ENCODE data around the gene FZR1.
A peak's percentile ranks its signal among the peaks of the same experiment; 100 is the strongest.

FZR1 gene

GRCh38 chr19:3505598-3506383, at the start of gene FZR1:
FZR1 (plus strand) TSS chr19:3506311; CDS start chr19:3522990, 16,679 bp downstream.
- DNase-seq (ENCODE audit: low spot score) = peak; percentile 100

DNA sequence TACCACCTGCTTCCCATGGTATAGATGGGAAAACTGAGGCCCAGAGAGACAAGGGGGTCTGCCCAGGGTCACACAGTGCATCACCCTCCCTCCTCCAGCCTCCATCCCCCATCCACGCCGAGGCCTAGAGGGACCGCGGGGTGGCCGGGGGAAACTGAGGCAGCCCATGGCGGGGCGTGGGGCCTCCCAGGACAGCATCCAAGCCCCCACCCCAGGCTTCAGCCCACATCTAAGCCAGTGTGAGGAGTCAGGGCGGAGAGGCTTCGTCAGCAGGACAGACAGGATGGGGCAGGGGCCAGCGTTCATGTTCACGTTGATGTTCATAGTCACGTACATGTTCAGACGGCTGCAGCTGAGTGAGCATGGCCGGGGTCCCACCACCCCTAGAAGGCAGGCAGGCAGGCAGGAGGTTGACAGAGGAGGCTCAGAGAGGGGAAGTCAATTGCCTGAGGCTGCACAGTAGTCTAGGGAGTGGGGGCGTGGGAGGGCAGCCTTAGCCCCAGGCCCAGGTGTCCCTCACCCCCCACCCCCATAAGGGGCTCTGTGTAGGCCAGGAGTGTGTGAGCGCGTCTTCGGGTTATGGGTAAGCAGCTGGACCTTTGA, 49.1 kb upstream of the FZR1 start:
- DNase-seq (ENCODE audit: low spot score) = no peak

GRCh38 chr19:3457528-3458228, 48.4 kb upstream of the FZR1 start:
- DNase-seq (ENCODE audit: low spot score) = no peak

DNA sequence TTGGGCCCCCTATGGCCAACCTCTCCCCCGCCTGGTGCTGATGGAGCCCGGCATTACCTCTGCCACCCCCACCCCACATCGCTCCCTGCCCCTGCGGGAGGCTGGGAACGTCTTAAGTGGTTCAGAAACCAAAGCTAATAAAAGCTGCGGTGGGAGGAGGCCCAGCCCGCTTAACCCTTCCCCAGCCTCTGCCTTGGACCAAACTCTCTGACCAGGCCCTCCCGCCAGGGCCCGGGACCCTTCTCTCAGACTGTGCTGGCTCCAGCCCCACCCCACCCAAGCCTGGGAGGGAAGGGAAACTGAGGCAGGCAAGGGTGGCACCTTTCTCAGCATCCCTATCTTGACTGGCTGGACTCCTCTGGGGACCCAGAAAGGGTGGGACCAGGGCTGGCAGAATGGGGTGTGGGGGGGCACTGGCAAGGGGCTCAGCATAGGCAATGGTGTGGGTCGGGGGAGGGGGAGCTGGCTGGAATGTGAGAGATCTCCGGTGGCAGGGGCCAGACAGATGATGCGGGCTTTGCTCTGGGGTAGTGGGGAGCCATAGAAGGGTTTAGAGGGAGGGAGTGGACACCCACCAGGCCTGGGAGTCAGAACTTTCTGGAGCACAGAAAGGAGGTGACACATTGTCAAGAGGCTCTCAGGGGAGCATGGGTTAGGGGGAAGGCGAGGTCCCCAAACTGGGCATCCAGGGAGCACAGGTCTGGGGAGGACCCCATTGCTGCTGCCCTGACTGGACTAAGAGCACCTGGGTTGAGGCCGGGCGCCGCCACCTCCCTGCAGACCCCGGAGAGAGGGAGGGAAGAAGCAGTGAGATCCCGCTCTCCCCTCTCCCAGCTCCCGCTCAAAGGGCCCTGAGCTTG, 47.7 kb upstream of the FZR1 start:
- DNase-seq (ENCODE audit: low spot score) = no peak

- DNase-seq (ENCODE audit: low spot score) = no peak
These were observed 46.8 kb upstream of the FZR1 start for GRCh38 chr19:3459089-3459881.

DNA sequence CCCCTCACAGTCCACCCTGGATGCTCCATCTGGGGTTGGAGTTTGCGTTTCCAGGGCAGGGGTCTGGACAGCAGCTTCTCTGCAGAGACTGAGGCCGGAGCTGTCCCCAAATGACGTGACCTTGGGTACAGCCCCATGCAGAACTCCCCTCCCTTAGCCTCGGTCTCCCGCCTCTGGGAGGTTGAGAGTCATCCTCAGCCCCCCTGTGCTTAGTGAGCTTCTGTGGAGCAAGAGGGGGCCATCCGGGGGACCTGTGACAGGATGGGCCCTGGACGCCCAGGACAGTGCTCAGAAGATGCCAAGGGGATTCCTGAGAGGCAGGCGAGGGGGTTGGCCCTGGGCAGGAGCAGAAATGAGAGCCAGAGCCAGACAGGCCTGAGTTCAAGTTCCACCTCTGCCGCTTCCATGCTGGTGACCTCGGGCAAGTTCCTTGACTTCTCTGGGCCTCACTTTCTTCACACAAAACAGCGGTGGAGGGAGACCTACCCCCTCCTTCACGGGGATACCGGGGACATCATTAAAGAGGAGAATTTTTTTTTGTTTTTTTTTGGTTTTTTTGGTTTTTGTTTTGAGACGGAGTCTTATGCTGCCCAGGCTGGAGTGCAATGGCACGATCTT, 46.0 kb upstream of the FZR1 start:
- no peak for DNase-seq (ENCODE audit: low spot score)

DNA sequence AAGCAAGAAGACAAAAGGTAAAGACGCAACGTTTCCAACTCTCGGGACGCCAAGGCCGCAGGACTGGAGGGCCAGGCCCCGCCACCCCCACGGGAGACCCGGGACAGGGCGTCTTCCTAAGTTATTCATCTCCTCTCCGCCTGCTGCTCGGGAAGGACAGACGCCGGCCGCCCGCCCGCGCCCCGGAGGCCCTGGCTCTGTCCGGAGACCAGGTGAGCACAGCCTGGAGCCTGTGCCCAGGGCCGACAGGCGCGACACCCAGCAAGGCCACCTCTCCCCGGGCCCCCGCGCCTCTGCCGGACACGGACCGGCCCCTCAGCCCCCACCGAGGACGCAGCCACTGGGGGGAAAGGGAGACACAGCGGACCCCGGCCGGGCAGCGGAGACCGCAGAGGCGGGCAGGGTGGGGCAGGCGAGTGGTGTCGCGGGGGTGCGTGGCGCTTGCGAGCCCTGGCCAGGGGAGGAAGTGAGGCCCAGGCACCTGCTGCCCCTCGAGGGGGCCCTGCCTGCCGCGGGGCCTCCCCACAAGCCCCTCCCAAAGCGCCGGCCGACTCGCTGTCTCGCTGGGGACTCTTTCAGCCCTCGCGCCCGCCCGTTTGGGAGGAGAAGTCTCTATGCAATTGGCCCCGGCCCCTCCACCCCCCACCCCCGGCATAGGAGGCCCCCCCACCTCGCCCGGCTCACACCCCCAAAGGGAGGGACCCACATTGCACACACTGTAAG, 43.0 kb upstream of the FZR1 start:
- no peak for DNase-seq (ENCODE audit: low spot score)

GRCh38 chr19:3463714-3464586, 42.2 kb upstream of the FZR1 start:
- no peak for DNase-seq (ENCODE audit: low spot score)

DNA sequence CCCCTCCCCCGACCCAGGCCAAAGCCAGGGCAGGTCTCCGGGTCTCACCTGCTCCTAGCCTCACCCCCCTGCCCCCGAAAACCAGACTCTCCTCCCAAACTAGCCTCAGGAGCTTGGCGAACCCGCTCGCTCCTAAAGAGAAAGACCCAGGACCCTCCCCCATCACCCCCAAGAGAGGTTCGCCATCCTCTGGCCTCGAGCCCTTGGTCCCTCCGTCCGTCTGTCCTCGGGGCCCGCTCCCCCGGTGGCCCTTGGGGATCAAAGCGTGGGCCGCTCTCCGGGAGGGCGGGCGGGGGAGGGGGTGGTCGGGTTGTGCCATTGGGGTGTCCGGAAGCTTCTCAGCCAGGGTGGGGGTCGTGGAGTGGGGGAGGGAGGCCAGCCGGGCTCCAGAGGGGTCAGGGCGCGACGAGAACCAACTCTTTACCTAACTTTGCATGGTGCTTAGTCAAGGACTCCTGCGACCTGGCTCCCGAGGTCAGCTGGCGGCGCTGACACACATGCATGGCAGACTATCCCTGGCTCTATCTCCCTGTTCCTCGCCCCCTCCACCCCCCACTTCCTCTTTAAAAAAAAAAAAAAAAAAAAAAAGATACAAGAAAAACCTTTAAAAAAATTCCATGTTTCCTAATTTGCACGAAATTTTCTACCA, 41.4 kb upstream of the FZR1 start:
- no peak for DNase-seq (ENCODE audit: low spot score)

DNA sequence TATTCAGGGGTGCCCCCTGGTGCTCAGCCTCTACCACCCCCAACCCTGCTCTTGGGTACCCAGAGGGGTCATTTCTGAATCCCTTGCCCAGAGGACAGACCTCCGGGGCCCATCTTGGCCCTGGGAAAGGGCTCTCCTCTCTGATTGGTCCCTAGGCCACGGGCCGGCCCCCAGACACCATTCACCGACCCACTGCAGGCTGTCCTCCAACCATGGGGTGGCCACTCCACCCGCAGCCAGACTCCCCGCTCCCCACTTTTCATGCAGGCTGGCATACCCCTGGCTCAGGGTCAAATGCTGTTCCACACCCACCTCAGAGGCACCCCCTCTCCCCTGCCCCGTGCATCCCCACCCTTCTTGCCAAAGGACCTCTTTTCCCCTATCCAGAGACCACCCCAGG, 40.6 kb upstream of the FZR1 start:
- DNase-seq (ENCODE audit: low spot score) = no peak

DNA sequence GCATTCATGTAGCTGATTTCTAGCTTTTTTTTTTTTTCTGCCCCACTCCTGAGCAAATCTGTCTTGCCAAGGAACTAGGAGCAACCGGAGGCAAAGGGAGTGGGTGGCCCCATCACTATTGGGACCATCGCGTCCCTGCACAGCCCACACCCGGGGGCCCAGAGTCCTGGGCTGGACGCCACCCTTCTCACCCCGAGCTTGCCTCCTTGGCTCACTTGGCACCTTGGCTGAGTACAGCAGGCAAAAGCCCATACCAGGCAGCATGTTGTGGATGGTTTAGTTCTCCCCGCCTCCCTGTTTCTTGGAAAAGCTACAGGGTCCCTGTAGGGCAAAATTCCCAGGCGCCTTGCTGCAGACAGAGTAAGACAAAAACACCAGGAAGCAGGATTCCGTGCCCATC, 39.5 kb upstream of the FZR1 start:
- no peak for DNase-seq (ENCODE audit: low spot score)

DNA sequence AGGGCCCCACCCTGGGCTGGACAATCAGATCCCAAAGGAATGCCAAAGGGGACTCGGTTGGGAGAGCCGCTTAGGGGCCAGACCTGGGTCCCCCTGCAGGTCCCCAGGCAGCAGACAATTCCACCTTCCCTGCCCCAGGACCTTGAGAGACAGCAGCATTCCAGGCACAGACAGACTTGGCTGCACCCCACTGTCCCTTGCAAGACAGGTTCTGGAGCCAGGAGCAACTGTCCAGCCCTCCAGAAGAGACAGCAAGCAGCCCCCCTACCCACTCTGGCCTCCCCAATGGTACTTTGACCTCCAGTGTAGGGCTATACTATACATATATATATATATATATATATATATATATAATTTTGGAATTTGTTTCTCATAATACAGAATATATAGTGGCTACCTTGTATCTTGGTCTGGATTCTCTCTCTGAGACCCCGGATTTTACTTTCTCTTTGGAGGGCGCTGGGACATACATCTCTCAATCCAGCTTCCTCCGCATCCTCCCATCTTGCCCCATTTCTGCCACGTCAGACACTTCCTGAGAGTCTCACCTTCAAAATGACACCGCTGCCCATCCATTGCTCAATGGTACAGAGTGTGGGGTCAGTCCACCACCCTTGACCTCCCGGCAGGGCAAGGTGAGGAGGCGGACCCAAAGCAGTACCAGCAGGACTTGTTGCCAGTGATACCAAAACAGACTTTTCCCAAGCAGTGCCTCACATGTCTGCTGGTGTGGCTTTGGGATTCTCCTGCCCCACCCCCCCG, 38.5 kb upstream of the FZR1 start:
- DNase-seq (ENCODE audit: low spot score) = no peak

GRCh38 chr19:3468211-3468610, 37.9 kb upstream of the FZR1 start:
- no peak for DNase-seq (ENCODE audit: low spot score)

DNA sequence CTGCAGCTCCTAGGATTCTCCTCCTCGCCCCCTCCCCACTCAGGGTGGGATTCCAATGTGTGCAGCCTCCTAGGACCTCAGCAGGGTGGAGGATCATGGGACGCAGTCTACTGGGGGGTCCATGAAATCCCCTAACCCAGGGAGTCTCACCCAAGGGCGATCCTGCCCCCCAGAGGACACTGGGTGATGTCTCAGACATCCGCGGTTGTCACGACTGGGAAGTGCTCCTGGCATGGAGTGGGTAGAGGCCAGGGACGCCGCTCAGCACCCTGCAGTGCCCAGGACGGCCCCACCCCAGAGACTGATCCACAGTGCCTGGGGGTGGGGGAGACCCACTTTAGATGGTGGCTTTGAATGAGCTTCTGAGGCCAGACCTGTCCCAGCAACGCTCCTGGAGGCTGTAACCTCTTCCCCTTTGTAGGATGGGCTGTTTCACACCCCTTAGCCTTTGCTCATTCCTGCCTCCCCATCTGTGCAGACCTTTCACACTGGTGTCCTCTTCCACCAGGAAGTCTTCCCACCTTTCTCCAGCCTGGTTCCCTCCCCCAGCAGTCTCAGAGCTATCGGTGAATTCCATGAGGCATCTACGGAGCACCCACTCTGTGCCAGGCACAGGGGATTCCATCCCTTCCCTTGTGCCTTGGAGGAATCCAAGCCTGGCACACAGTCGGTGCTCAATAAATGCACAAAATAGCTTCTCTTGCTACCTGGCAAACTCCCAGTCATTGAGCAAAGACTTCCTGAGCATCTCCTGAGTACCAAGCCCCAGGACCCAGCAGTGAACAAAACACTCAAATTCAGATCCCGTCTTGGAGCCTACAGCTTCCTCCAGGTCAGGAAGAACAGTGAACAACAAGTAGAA, 36.2 kb upstream of the FZR1 start:
- DNase-seq (ENCODE audit: low spot score) = no peak

DNA sequence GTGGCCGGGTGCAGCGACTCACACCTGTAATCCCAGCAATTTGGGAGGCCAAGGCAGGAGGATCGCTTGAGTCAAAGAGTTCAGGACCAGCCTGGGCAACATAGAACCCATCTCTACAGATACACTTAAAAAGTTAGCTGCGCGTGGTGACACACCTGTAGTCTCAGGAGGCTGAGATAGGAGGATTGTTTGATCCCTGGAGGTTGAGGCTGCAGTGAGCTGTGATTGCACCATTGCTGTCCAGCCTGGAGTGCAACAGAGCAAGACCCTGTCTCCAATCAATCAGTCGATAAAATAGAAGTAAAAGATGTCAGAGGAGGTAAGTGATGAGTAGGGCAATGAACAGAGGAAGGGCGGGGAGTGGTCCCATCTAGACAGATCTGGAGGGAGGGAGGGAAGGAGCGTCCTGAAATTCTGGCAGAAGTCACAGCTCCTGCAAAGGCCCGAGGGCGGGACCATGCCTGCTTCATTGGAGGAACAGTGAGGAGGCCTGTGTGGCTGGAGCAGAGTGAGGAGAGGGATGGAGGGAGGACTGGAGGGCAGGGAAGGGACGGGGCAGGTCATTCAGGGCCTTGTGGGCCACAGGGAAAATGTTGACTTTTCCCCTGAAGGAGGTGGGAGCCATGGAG, 35.5 kb upstream of the FZR1 start:
- DNase-seq (ENCODE audit: low spot score) = no peak

DNA sequence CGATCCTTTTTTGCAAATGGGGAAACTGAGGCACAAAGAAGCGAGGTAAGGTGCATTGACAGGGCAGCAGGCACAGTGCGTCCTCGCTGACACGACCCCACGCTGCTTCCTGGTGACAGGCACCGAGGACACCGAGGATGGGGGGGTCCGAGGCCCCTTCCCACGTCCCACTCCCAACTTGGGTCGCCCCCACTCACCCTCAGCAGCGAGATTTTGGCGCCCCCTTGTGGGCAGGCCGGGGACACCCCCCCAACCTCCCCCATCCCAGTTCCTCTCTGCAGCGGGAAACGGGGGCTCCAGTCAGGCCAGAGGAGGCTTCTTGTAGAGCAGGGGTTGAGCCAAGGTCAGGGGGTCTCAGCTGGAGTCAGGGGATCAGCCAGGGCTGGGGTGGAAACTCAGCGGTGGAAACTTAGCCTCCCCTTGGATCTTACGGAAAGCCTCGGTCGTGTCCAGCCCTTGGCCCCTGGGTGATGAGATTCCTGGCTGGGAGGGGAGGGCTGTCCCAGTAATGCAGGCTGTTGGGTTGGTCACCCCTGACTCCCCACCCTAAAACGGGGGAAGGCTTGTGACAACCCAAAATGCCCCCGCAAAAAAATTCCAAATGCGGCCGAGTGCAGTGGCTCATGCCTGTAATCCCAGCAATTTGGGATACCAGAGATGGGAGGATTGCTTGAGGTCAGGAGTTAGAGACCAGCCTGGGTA, 34.0 kb upstream of the FZR1 start:
- peak; percentile 27 for DNase-seq (ENCODE audit: low spot score)

Measured in CD4-positive, alpha-beta T cell treated with Interleukin-15 for 4 hours (primary cell).